Measurements from ENCODE around the gene SAG. TPM values are rescaled to one million over a fixed set of nuclear protein-coding genes. Genes with fewer than 3 reads are reported as not detected.

SAG gene
- total and polyA plus RNA-seq, 9 of the 15 experiments (the other 6 are each of a cell fraction or from before 2014, with no cell fraction given): 0.04 to 0.64 (median 0.31) TPM; not detected in 5

GRCh38 chr2:233321166-233321565 lies 13.6 kb downstream of the SAG start:
- H3K27ac ChIP-seq (ENCODE audit: extremely low read depth, low read depth, low read length): no peak overlapping the region
- DNase-seq (ENCODE audit: extremely low read depth in 1 of 4, low spot score in 3 of 4) (no peak), FAIRE-seq (no peak), ATAC-seq (no peak)
- H3K4me1 ChIP-seq (replicated peaks in 1 of 2; ENCODE audit: control insufficient read depth in 2 of 2, insufficient read depth in 2 of 2, low read length in 2 of 2): no peaks in the 10 kb centered on the region
- POLR2A ChIA-PET: interaction anchor here (1.0 kb wide), 1 partner anchor 12 kb away, joined by 3 read pairs; no protein-coding TSS in a partner anchor
- no peaks in the 10 kb centered on the region for H3K36me3 ChIP-seq (ENCODE audit: control insufficient read depth, insufficient read depth, low read length)
- no peak overlapping the region for H3K9ac ChIP-seq (ENCODE audit: insufficient read depth in 1 of 2, low read depth in 2 of 2, low read length in 2 of 2)
- WGBS (ENCODE audit: insufficient coverage, low coverage, missing lambda C conversion rate): 37% methylated on average over 4 of the region's 6 CpGs
- H3K79me2 ChIP-seq (ENCODE audit: control insufficient read depth, insufficient read depth, low read length): no peaks in the 10 kb centered on the region
- BruUV-seq (replicated peaks): no TSS peak
- intact Hi-C loops (cut with micrococcal nuclease): no loop called here
- in situ Hi-C loops (cut with MboI): no loop called here
- H3K4me3 ChIP-seq: no peak overlapping the region
- no peak overlapping the region for H2AFZ ChIP-seq (ENCODE audit: low read depth, low read length)
- CTCF ChIA-PET (ENCODE audit: low intra/inter-chr PET ratio): no interaction called here
- H3K27me3 ChIP-seq (ENCODE audit: control insufficient read depth in 2 of 2, insufficient read depth in 2 of 2, low read length in 2 of 2): peaks cover 0 to 30% of the 10 kb centered on the region in 2 experiments; a peak in 2 of 5 replicates
- no peaks in the 10 kb centered on the region for H3K9me3 ChIP-seq (replicated peaks; ENCODE audit: control insufficient read depth, insufficient read depth, low read depth, low read length)
- no peaks in the 10 kb centered on the region for H4K20me1 ChIP-seq (replicated peaks; ENCODE audit: control insufficient read depth, insufficient read depth, low read length)
- no peaks in the 10 kb centered on the region for H3K9me1 ChIP-seq (ENCODE audit: control insufficient read depth, insufficient read depth, low read length)
- H3K4me2 ChIP-seq (ENCODE audit: insufficient read depth, low read length): no peak overlapping the region
- TF ChIP-seq MAFG (tag; conservative IDR thresholded peaks at IDR 0.05) (no peak), FOXP4 (CRISPR knock-in tag; IDR thresholded peaks at IDR 0.05; ENCODE audit: borderline replicate concordance) (no peak), MYBL2 (IDR thresholded peaks at IDR 0.05; ENCODE audit: low read depth) (no peak), MYBL2 (CRISPR knock-in tag; IDR thresholded peaks at IDR 0.05; ENCODE audit: borderline replicate concordance) (no peak), ZBTB34 (CRISPR knock-in tag; IDR thresholded peaks at IDR 0.05) (no peak), ELK3 (CRISPR knock-in tag; IDR thresholded peaks at IDR 0.05) (no peak), MLX (CRISPR knock-in tag; conservative IDR thresholded peaks at IDR 0.05) (no peak), ZNF316 (IDR thresholded peaks at IDR 0.05) (no peak), E2F1 (CRISPR knock-in tag; IDR thresholded peaks at IDR 0.05) (no peak), FOXK1 (CRISPR knock-in tag; IDR thresholded peaks at IDR 0.05; ENCODE audit: borderline replicate concordance) (no peak), CBX5 (IDR thresholded peaks at IDR 0.05; ENCODE audit: borderline replicate concordance, low read depth) (no peak), PCBP1 (IDR thresholded peaks at IDR 0.05; ENCODE audit: low read depth, low read length, poor library complexity, severe bottlenecking) (no peak), DPF2 (IDR thresholded peaks at IDR 0.05) (no peak), PRPF4 (IDR thresholded peaks at IDR 0.05; ENCODE audit: insufficient read depth, low read depth, low read length, poor library complexity, severe bottlenecking) (no peak)
